MM.1S (cell line): ENCODE measurements around the gene RASGRF2.

Experiments used
- DNase-seq: peaks from one replicate; pipeline ENCODE4 v3.0.0-alpha.2; 2015
- H2AFZ ChIP-seq: fragments of 300-600 bp; sonication (generic); 2 replicates; pipeline ENCODE4 v1.6.0; 2016; ENCODE audit warnings: antibody characterized with exemption, low read length
- H3F3A ChIP-seq: fragments of 300-600 bp; sonication (generic); 2 replicates; pipeline ENCODE4 v1.6.1; 2016; ENCODE audit warnings: mild to moderate bottlenecking, antibody characterized with exemption, low read length, moderate library complexity, mixed read lengths; ENCODE audit not compliant: insufficient read depth
- H3K27ac ChIP-seq: fragments of 300-600 bp; sonication (generic); 2 replicates; pipeline ENCODE4 v1.5.1; 2016; ENCODE audit warnings: mild to moderate bottlenecking, low read length
- H3K27me3 ChIP-seq: fragments of 300-600 bp; sonication (generic); replicated peaks from 2 replicates; pipeline ENCODE4 v1.6.0; 2016; ENCODE audit warnings: low read length; ENCODE audit not compliant: insufficient read depth
- H3K36me3 ChIP-seq: fragments of 300-600 bp; sonication (generic); replicated peaks from 2 replicates; pipeline ENCODE4 v1.6.1; 2016; ENCODE audit warnings: mild to moderate bottlenecking, low read length, mixed read lengths; ENCODE audit not compliant: insufficient read depth
- H3K4me1 ChIP-seq: fragments of 300-600 bp; sonication (generic); 2 replicates; pipeline ENCODE4 v1.6.1; 2016; ENCODE audit warnings: low read length, mixed read lengths
- H3K4me2 ChIP-seq: fragments of 300-600 bp; sonication (generic); 2 replicates; pipeline ENCODE4 v1.6.0; 2016; ENCODE audit warnings: low read depth, low read length
- H3K4me3 ChIP-seq: fragments of 300-600 bp; sonication (generic); 2 replicates; pipeline ENCODE4 v1.5.1; 2016; ENCODE audit warnings: low read length, mixed read lengths
- H3K79me2 ChIP-seq: fragments of 300-600 bp; sonication (generic); 2 replicates; pipeline ENCODE4 v1.6.1; 2016; ENCODE audit warnings: mixed run types, low read length, mixed read lengths
- H3K9ac ChIP-seq: fragments of 300-600 bp; sonication (generic); 2 replicates; pipeline ENCODE4 v1.6.1; 2016; ENCODE audit warnings: low read length, mixed read lengths
- H3K9me2 ChIP-seq: fragments of 300-600 bp; sonication (generic); replicated peaks from 2 replicates; pipeline ENCODE4 v1.6.1; 2016; ENCODE audit warnings: mild to moderate bottlenecking, low read length, mixed read lengths; ENCODE audit not compliant: insufficient read depth
- H3K9me3 ChIP-seq: fragments of 300-600 bp; sonication (generic); replicated peaks from 2 replicates; pipeline ENCODE4 v1.6.1; 2016; ENCODE audit warnings: mild to moderate bottlenecking, low read length, mixed read lengths; ENCODE audit not compliant: insufficient read depth
- H4K20me1 ChIP-seq: fragments of 300-600 bp; sonication (generic); 2 replicates; pipeline ENCODE4 v1.6.1; 2016; ENCODE audit warnings: mild to moderate bottlenecking, low read length, moderate library complexity, mixed read lengths; ENCODE audit not compliant: insufficient read depth
- CTCF ChIP-seq: fragments of 300-600 bp; sonication (generic); IDR thresholded peaks from 2 replicates; pipeline ENCODE4 v1.5.1; 2016; ENCODE audit warnings: antibody characterized with exemption, low read length, mixed read lengths
- EZH2 ChIP-seq: fragments of 300-600 bp; sonication (generic); optimal IDR thresholded peaks from 2 replicates; pipeline ENCODE3; 2017; ENCODE audit warnings: low read depth, mild to moderate bottlenecking, antibody characterized with exemption, low read length, mixed read lengths
- EZH2phosphoT487 ChIP-seq: fragments of 300-600 bp; sonication (generic); IDR thresholded peaks from 2 replicates; pipeline ENCODE4 v1.6.1; 2018; ENCODE audit warnings: antibody characterized with exemption, low read length

RASGRF2 gene

GRCh38 chr5:81167078-81167477 lies 206.9 kb downstream of the RASGRF2 start:
- TF ChIP-seq EZH2phosphoT487 (no peak), CTCF (no peak), EZH2 (no peak)
- no peaks in the 10 kb centered on the region for H3F3A ChIP-seq
- no peak overlapping the region for H2AFZ ChIP-seq

GRCh38 chr5:81167544-81167943 lies 207.4 kb downstream of the RASGRF2 start:
- Histone ChIP-seq H3K27ac (no peak overlapping the region), H4K20me1 (no peaks in the 10 kb centered on the region), H3K4me1 (no peaks in the 10 kb centered on the region), H3K4me2 (no peak overlapping the region), H3K27me3 (no peaks in the 10 kb centered on the region), H3F3A (no peaks in the 10 kb centered on the region), H3K9ac (no peak overlapping the region), H3K4me3 (no peak overlapping the region), H2AFZ (no peak overlapping the region), H3K9me2 (no peaks in the 10 kb centered on the region), H3K9me3 (no peaks in the 10 kb centered on the region), H3K36me3 (no peaks in the 10 kb centered on the region), H3K79me2 (no peaks in the 10 kb centered on the region)
- TF ChIP-seq CTCF (no peak), EZH2phosphoT487 (no peak), EZH2 (no peak)
- no peak for DNase-seq

More at GRCh38 chr5:81167078-81167477, 206.9 kb downstream of the RASGRF2 start:
- Histone ChIP-seq H3K4me1 (no peaks in the 10 kb centered on the region), H3K27ac (no peak overlapping the region), H3K9me2 (no peaks in the 10 kb centered on the region), H3K4me2 (no peak overlapping the region), H3K79me2 (no peaks in the 10 kb centered on the region), H3K4me3 (no peak overlapping the region), H3K36me3 (no peaks in the 10 kb centered on the region), H4K20me1 (no peaks in the 10 kb centered on the region), H3K9me3 (no peaks in the 10 kb centered on the region), H3K27me3 (no peaks in the 10 kb centered on the region), H3K9ac (no peak overlapping the region)
- DNase-seq, result no peak

GRCh38 chr5:81169924-81170323 lies 209.8 kb downstream of the RASGRF2 start:
- Histone ChIP-seq H3K36me3 (no peaks in the 10 kb centered on the region), H3K4me2 (no peak overlapping the region), H3K9ac (no peak overlapping the region), H3K4me3 (no peak overlapping the region), H3K9me3 (no peaks in the 10 kb centered on the region), H4K20me1 (no peaks in the 10 kb centered on the region), H3F3A (no peaks in the 10 kb centered on the region), H3K4me1 (no peaks in the 10 kb centered on the region), H3K27ac (no peak overlapping the region), H3K9me2 (no peaks in the 10 kb centered on the region), H2AFZ (no peak overlapping the region), H3K27me3 (no peaks in the 10 kb centered on the region), H3K79me2 (no peaks in the 10 kb centered on the region)
- no peak for TF ChIP-seq EZH2phosphoT487
- TF ChIP-seq EZH2, result no peak
- TF ChIP-seq CTCF, result no peak
- DNase-seq, result no peak
